GM12891 (cell line): ENCODE results near the gene GLIS1.

Experiments
- DNase-seq: peaks from one replicate; pipeline ENCODE4 v3.0.0; 2011; ENCODE audit warnings: low spot score; ENCODE audit not compliant: insufficient read length
- FAIRE-seq: peaks from 2 replicates; lab custom pipeline; 2011; peaks lifted over from hg19 to GRCh38; lab: Jason Lieb, UNC
- PAX5 ChIP-seq: IDR thresholded peaks from 2 replicates; pipeline ENCODE4 v1.6.1; 2011; ENCODE audit warnings: low read length, moderate library complexity, mild to moderate bottlenecking; ENCODE audit not compliant: insufficient read depth, severe bottlenecking
- POLR2A ChIP-seq: IDR thresholded peaks from 2 replicates; pipeline ENCODE4 v1.6.1; 2011; ENCODE audit warnings: low read depth, low read length, control low read depth
- POLR2AphosphoS5 ChIP-seq: IDR thresholded peaks from 2 replicates; pipeline ENCODE4 v1.6.1; 2011; ENCODE audit warnings: low read depth, low read length, control low read depth
- POU2F2 ChIP-seq: IDR thresholded peaks from 2 replicates; pipeline ENCODE4 v1.6.1; 2011; ENCODE audit warnings: low read depth, mild to moderate bottlenecking, control low read depth, low read length, moderate library complexity
- SPI1 ChIP-seq: IDR thresholded peaks from 2 replicates; pipeline ENCODE4 v1.6.1; 2011; ENCODE audit warnings: low read depth, low read length, control low read depth
- TAF1 ChIP-seq: IDR thresholded peaks from 2 replicates; pipeline ENCODE4 v1.6.1; 2011; ENCODE audit warnings: low read depth, low read length, control low read depth

GLIS1 gene

GRCh38 chr1:53605181-53605580 lies 133.8 kb downstream of the GLIS1 start:
- TF ChIP-seq POU2F2 (no peak), SPI1 (no peak), PAX5 (no peak), POLR2AphosphoS5 (no peak), POLR2A (no peak), TAF1 (no peak)
- DNase-seq (no peak), FAIRE-seq (no peak)

GRCh38 chr1:53604291-53604919 lies 134.6 kb downstream of the GLIS1 start:
- DNase-seq (no peak), FAIRE-seq (no peak)
- no peak for TF ChIP-seq POLR2A
- TF ChIP-seq PAX5: no peak
- no peak for TF ChIP-seq POLR2AphosphoS5
- no peak for TF ChIP-seq POU2F2
- no peak for TF ChIP-seq SPI1
- TF ChIP-seq TAF1: no peak

- DNase-seq (no peak), FAIRE-seq (no peak)
- no peak for TF ChIP-seq PAX5
- no peak for TF ChIP-seq POLR2A
- TF ChIP-seq TAF1: no peak
- TF ChIP-seq POU2F2: no peak
- TF ChIP-seq POLR2AphosphoS5: no peak
- no peak for TF ChIP-seq SPI1
Measured at GRCh38 chr1:53603431-53603830, 135.5 kb downstream of the GLIS1 start.

- TF ChIP-seq SPI1 (no peak), POLR2A (no peak), POLR2AphosphoS5 (no peak), POU2F2 (no peak), PAX5 (no peak), TAF1 (no peak)
- FAIRE-seq (no peak), DNase-seq (no peak)
Measured at GRCh38 chr1:53601867-53602775, 136.8 kb downstream of the GLIS1 start.

- DNase-seq: no peak
- no peak for FAIRE-seq
- TF ChIP-seq TAF1: no peak
- TF ChIP-seq POLR2AphosphoS5: no peak
- TF ChIP-seq POU2F2: no peak
- no peak for TF ChIP-seq POLR2A
- no peak for TF ChIP-seq SPI1
- no peak for TF ChIP-seq PAX5
Measured at GRCh38 chr1:53601031-53601745, 137.8 kb downstream of the GLIS1 start.

GRCh38 chr1:53600561-53600960 lies 138.4 kb downstream of the GLIS1 start:
- no peak for FAIRE-seq
- no peak for TF ChIP-seq POLR2A
- TF ChIP-seq TAF1: no peak
- no peak for TF ChIP-seq SPI1
- no peak for TF ChIP-seq PAX5
- no peak for TF ChIP-seq POU2F2
- no peak for TF ChIP-seq POLR2AphosphoS5
- no peak for DNase-seq

- DNase-seq (no peak), FAIRE-seq (no peak)
- TF ChIP-seq TAF1 (no peak), POU2F2 (no peak), SPI1 (no peak), PAX5 (no peak), POLR2A (no peak), POLR2AphosphoS5 (no peak)
Measured at GRCh38 chr1:53600001-53600400, 139.0 kb downstream of the GLIS1 start.

GRCh38 chr1:53599481-53599880 lies 139.5 kb downstream of the GLIS1 start:
- no peak for FAIRE-seq

More at GRCh38 chr1:53599481-53599880, 139.5 kb downstream of the GLIS1 start:
- TF ChIP-seq PAX5 (no peak), TAF1 (no peak), POU2F2 (no peak), SPI1 (no peak), POLR2A (no peak), POLR2AphosphoS5 (no peak)
- DNase-seq: no peak
